Measurements from ENCODE around the gene C17orf100. TPM values are rescaled to one million over a fixed set of nuclear protein-coding genes. Genes with fewer than 3 reads are reported as not detected.

Gene C17orf100
- total RNA-seq, 1 experiment from 2014 or later, result not detected

- H3K4me2 ChIP-seq (ENCODE audit: low read depth, low read length, poor library complexity, severe bottlenecking), result no peak overlapping the region
- H3K27ac ChIP-seq (ENCODE audit: low read length), result no peak overlapping the region
- H3K9me2 ChIP-seq (replicated peaks; ENCODE audit: insufficient read depth, low read length), result no peaks in the 10 kb centered on the region
- H3K27me3 ChIP-seq (ENCODE audit: low read length), result no peaks in the 10 kb centered on the region
- H3K36me3 ChIP-seq (ENCODE audit: insufficient read depth, low read length), result no peaks in the 10 kb centered on the region
- H3K9me3 ChIP-seq (ENCODE audit: low read length), result no peaks in the 10 kb centered on the region
- H3K79me2 ChIP-seq (ENCODE audit: low read length), result no peaks in the 10 kb centered on the region
- H3K9ac ChIP-seq (ENCODE audit: low read length), result no peak overlapping the region
- H3K4me1 ChIP-seq (ENCODE audit: low read length), result no peaks in the 10 kb centered on the region
- no peak overlapping the region for H2AFZ ChIP-seq (ENCODE audit: low read length)
- no peak for DNase-seq
- no peak overlapping the region for H3K4me3 ChIP-seq (ENCODE audit: low read length)
- no peaks in the 10 kb centered on the region for H4K20me1 ChIP-seq (ENCODE audit: insufficient read depth, low read depth, low read length)
Measured at GRCh38 chr17:6695051-6695450, 43.5 kb downstream of the C17orf100 start.

GRCh38 chr17:6695565-6695964 is 44.0 kb downstream of the C17orf100 start:
- Histone ChIP-seq H3K4me3 (ENCODE audit: low read length) (no peak overlapping the region), H3K9ac (ENCODE audit: low read length) (no peak overlapping the region), H2AFZ (ENCODE audit: low read length) (no peak overlapping the region), H3K9me3 (ENCODE audit: low read length) (no peaks in the 10 kb centered on the region), H3K27ac (ENCODE audit: low read length) (no peak overlapping the region), H3K4me2 (ENCODE audit: low read depth, low read length, poor library complexity, severe bottlenecking) (no peak overlapping the region), H4K20me1 (ENCODE audit: insufficient read depth, low read depth, low read length) (no peaks in the 10 kb centered on the region), H3K79me2 (ENCODE audit: low read length) (no peaks in the 10 kb centered on the region), H3K36me3 (ENCODE audit: insufficient read depth, low read length) (no peaks in the 10 kb centered on the region), H3K4me1 (ENCODE audit: low read length) (no peaks in the 10 kb centered on the region), H3K27me3 (ENCODE audit: low read length) (no peaks in the 10 kb centered on the region), H3K9me2 (replicated peaks; ENCODE audit: insufficient read depth, low read length) (no peaks in the 10 kb centered on the region)
- no peak for DNase-seq

- Histone ChIP-seq H3K9ac (ENCODE audit: low read length) (no peak overlapping the region), H3K4me2 (ENCODE audit: low read depth, low read length, poor library complexity, severe bottlenecking) (no peak overlapping the region), H3K79me2 (ENCODE audit: low read length) (no peaks in the 10 kb centered on the region)
Measured at GRCh38 chr17:6696906-6697305, 45.3 kb downstream of the C17orf100 start.

GRCh38 chr17:6698004-6698403 is 46.4 kb downstream of the C17orf100 start:
- Histone ChIP-seq H2AFZ (ENCODE audit: low read length) (no peak overlapping the region), H3K4me2 (ENCODE audit: low read depth, low read length, poor library complexity, severe bottlenecking) (no peak overlapping the region), H3K36me3 (ENCODE audit: insufficient read depth, low read length) (no peaks in the 10 kb centered on the region), H3K79me2 (ENCODE audit: low read length) (no peaks in the 10 kb centered on the region), H3K9me3 (ENCODE audit: low read length) (no peaks in the 10 kb centered on the region), H3K4me1 (ENCODE audit: low read length) (no peaks in the 10 kb centered on the region), H3K27me3 (ENCODE audit: low read length) (no peaks in the 10 kb centered on the region), H3K9me2 (replicated peaks; ENCODE audit: insufficient read depth, low read length) (no peaks in the 10 kb centered on the region), H3K9ac (ENCODE audit: low read length) (no peak overlapping the region), H4K20me1 (ENCODE audit: insufficient read depth, low read depth, low read length) (no peaks in the 10 kb centered on the region), H3K4me3 (ENCODE audit: low read length) (no peak overlapping the region), H3K27ac (ENCODE audit: low read length) (no peak overlapping the region)
- DNase-seq, result no peak

More at GRCh38 chr17:6696906-6697305, 45.3 kb downstream of the C17orf100 start:
- H2AFZ ChIP-seq (ENCODE audit: low read length), result no peak overlapping the region
- H3K9me2 ChIP-seq (replicated peaks; ENCODE audit: insufficient read depth, low read length), result no peaks in the 10 kb centered on the region
- no peak for DNase-seq
- no peaks in the 10 kb centered on the region for H4K20me1 ChIP-seq (ENCODE audit: insufficient read depth, low read depth, low read length)
- no peaks in the 10 kb centered on the region for H3K27me3 ChIP-seq (ENCODE audit: low read length)
- no peaks in the 10 kb centered on the region for H3K9me3 ChIP-seq (ENCODE audit: low read length)
- no peak overlapping the region for H3K27ac ChIP-seq (ENCODE audit: low read length)
- no peaks in the 10 kb centered on the region for H3K4me1 ChIP-seq (ENCODE audit: low read length)
- no peaks in the 10 kb centered on the region for H3K36me3 ChIP-seq (ENCODE audit: insufficient read depth, low read length)
- no peak overlapping the region for H3K4me3 ChIP-seq (ENCODE audit: low read length)

- Histone ChIP-seq H3K9ac (ENCODE audit: low read length) (no peak overlapping the region), H3K4me3 (ENCODE audit: low read length) (no peak overlapping the region), H3K27me3 (ENCODE audit: low read length) (no peaks in the 10 kb centered on the region), H3K79me2 (ENCODE audit: low read length) (no peaks in the 10 kb centered on the region), H3K36me3 (ENCODE audit: insufficient read depth, low read length) (no peaks in the 10 kb centered on the region), H2AFZ (ENCODE audit: low read length) (no peak overlapping the region), H3K27ac (ENCODE audit: low read length) (no peak overlapping the region), H3K4me1 (ENCODE audit: low read length) (no peaks in the 10 kb centered on the region), H3K9me2 (replicated peaks; ENCODE audit: insufficient read depth, low read length) (no peaks in the 10 kb centered on the region), H4K20me1 (ENCODE audit: insufficient read depth, low read depth, low read length) (no peaks in the 10 kb centered on the region), H3K9me3 (ENCODE audit: low read length) (no peaks in the 10 kb centered on the region), H3K4me2 (ENCODE audit: low read depth, low read length, poor library complexity, severe bottlenecking) (no peak overlapping the region)
- no peak for DNase-seq
Measured at GRCh38 chr17:6699997-6700947, 48.7 kb downstream of the C17orf100 start.

GRCh38 chr17:6700948-6701307 is 49.4 kb downstream of the C17orf100 start:
- Histone ChIP-seq H3K9me3 (ENCODE audit: low read length) (no peaks in the 10 kb centered on the region), H3K27me3 (ENCODE audit: low read length) (no peaks in the 10 kb centered on the region), H3K79me2 (ENCODE audit: low read length) (no peaks in the 10 kb centered on the region), H3K27ac (ENCODE audit: low read length) (no peak overlapping the region), H3K36me3 (ENCODE audit: insufficient read depth, low read length) (no peaks in the 10 kb centered on the region), H3K4me2 (ENCODE audit: low read depth, low read length, poor library complexity, severe bottlenecking) (no peak overlapping the region), H3K4me1 (ENCODE audit: low read length) (no peaks in the 10 kb centered on the region), H3K9ac (ENCODE audit: low read length) (no peak overlapping the region), H4K20me1 (ENCODE audit: insufficient read depth, low read depth, low read length) (no peaks in the 10 kb centered on the region), H2AFZ (ENCODE audit: low read length) (no peak overlapping the region), H3K9me2 (replicated peaks; ENCODE audit: insufficient read depth, low read length) (no peaks in the 10 kb centered on the region), H3K4me3 (ENCODE audit: low read length) (no peak overlapping the region)
- no peak for DNase-seq

GRCh38 chr17:6701719-6702118 is 50.2 kb downstream of the C17orf100 start:
- Histone ChIP-seq H3K27ac (ENCODE audit: low read length) (no peak overlapping the region), H3K9ac (ENCODE audit: low read length) (no peak overlapping the region), H3K79me2 (ENCODE audit: low read length) (no peaks in the 10 kb centered on the region), H2AFZ (ENCODE audit: low read length) (no peak overlapping the region), H3K9me2 (replicated peaks; ENCODE audit: insufficient read depth, low read length) (no peaks in the 10 kb centered on the region), H3K36me3 (ENCODE audit: insufficient read depth, low read length) (no peaks in the 10 kb centered on the region), H3K27me3 (ENCODE audit: low read length) (no peaks in the 10 kb centered on the region), H3K4me1 (ENCODE audit: low read length) (no peaks in the 10 kb centered on the region), H3K9me3 (ENCODE audit: low read length) (no peaks in the 10 kb centered on the region), H4K20me1 (ENCODE audit: insufficient read depth, low read depth, low read length) (no peaks in the 10 kb centered on the region), H3K4me3 (ENCODE audit: low read length) (no peak overlapping the region), H3K4me2 (ENCODE audit: low read depth, low read length, poor library complexity, severe bottlenecking) (peak overlapping the region; percentile 35)
- DNase-seq, result peak; percentile 85

- no peak for DNase-seq
- Histone ChIP-seq H3K27ac (ENCODE audit: low read length) (no peak overlapping the region), H3K4me1 (ENCODE audit: low read length) (no peaks in the 10 kb centered on the region), H3K36me3 (ENCODE audit: insufficient read depth, low read length) (no peaks in the 10 kb centered on the region), H3K9me2 (replicated peaks; ENCODE audit: insufficient read depth, low read length) (no peaks in the 10 kb centered on the region), H3K79me2 (ENCODE audit: low read length) (no peaks in the 10 kb centered on the region), H3K9me3 (ENCODE audit: low read length) (no peaks in the 10 kb centered on the region), H3K4me3 (ENCODE audit: low read length) (no peak overlapping the region), H2AFZ (ENCODE audit: low read length) (no peak overlapping the region), H3K4me2 (ENCODE audit: low read depth, low read length, poor library complexity, severe bottlenecking) (no peak overlapping the region), H3K9ac (ENCODE audit: low read length) (no peak overlapping the region), H3K27me3 (ENCODE audit: low read length) (no peaks in the 10 kb centered on the region), H4K20me1 (ENCODE audit: insufficient read depth, low read depth, low read length) (no peaks in the 10 kb centered on the region)
Measured at GRCh38 chr17:6702567-6703215, 51.1 kb downstream of the C17orf100 start.

All from Karpas-422 (cell line).